ENCODE results near the gene PRKCA.

Gene PRKCA

DNA sequence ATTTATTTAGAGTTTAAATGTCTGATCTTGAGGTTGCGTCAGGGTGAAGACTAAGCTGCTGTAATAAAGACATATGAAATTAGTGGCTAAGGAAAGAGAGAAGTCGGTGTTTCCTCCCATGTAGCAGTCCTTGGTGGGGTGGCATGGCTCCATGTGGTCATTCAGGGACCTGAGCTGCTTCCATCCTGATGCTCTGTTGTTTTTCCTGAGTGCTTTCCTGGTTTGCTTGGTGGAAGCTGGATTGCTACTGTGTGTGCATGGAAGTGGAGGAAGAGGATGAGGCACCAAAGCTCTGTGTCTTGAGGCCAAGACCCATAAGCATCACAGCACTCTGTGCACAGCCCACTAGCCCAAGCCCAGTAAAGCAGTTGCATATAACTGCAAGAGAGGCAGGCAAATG lies 290.7 kb downstream of the PRKCA start:
- H3K4me3 ChIP-seq (ENCODE audit: low read depth, low read length) = no peak overlapping the region
- DNase-seq (ENCODE audit: low read depth) = no peak
- TF ChIP-seq POLR2A (IDR thresholded peaks at IDR 0.05; ENCODE audit: extremely low read depth, insufficient read length) (no peak), MAX (IDR thresholded peaks at IDR 0.05; ENCODE audit: low read depth, low read length) (no peak), MYC (IDR thresholded peaks at IDR 0.05; ENCODE audit: low read depth, low read length) (no peak)
- TF ChIP-seq, protein P1, sequence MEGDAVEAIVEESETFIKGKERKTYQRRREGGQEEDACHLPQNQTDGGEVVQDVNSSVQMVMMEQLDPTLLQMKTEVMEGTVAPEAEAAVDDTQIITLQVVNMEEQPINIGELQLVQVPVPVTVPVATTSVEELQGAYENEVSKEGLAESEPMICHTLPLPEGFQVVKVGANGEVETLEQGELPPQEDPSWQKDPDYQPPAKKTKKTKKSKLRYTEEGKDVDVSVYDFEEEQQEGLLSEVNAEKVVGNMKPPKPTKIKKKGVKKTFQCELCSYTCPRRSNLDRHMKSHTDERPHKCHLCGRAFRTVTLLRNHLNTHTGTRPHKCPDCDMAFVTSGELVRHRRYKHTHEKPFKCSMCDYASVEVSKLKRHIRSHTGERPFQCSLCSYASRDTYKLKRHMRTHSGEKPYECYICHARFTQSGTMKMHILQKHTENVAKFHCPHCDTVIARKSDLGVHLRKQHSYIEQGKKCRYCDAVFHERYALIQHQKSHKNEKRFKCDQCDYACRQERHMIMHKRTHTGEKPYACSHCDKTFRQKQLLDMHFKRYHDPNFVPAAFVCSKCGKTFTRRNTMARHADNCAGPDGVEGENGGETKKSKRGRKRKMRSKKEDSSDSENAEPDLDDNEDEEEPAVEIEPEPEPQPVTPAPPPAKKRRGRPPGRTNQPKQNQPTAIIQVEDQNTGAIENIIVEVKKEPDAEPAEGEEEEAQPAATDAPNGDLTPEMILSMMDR (IDR thresholded peaks at IDR 0.05; ENCODE audit: low read depth, low read length) = no peak

- TF ChIP-seq MAX (IDR thresholded peaks at IDR 0.05; ENCODE audit: low read depth, low read length) (no peak), MYC (IDR thresholded peaks at IDR 0.05; ENCODE audit: low read depth, low read length) (no peak), POLR2A (IDR thresholded peaks at IDR 0.05; ENCODE audit: extremely low read depth, insufficient read length) (no peak)
- TF ChIP-seq, protein P1 (IDR thresholded peaks at IDR 0.05; ENCODE audit: low read depth, low read length) = no peak
- H3K4me3 ChIP-seq (ENCODE audit: low read depth, low read length) = no peak overlapping the region
- DNase-seq (ENCODE audit: low read depth) = no peak
Observed at GRCh38 chr17:66595893-66596292, 293.5 kb downstream of the PRKCA start.

- no peak overlapping the region for H3K4me3 ChIP-seq (ENCODE audit: low read depth, low read length)
- no peak for DNase-seq (ENCODE audit: low read depth)
- TF ChIP-seq MAX (IDR thresholded peaks at IDR 0.05; ENCODE audit: low read depth, low read length) (no peak), MYC (IDR thresholded peaks at IDR 0.05; ENCODE audit: low read depth, low read length) (no peak), POLR2A (IDR thresholded peaks at IDR 0.05; ENCODE audit: extremely low read depth, insufficient read length) (no peak)
- TF ChIP-seq, protein P1 (IDR thresholded peaks at IDR 0.05; ENCODE audit: low read depth, low read length) = no peak
Observed at GRCh38 chr17:66602659-66603384, 300.4 kb downstream of the PRKCA start.

DNA sequence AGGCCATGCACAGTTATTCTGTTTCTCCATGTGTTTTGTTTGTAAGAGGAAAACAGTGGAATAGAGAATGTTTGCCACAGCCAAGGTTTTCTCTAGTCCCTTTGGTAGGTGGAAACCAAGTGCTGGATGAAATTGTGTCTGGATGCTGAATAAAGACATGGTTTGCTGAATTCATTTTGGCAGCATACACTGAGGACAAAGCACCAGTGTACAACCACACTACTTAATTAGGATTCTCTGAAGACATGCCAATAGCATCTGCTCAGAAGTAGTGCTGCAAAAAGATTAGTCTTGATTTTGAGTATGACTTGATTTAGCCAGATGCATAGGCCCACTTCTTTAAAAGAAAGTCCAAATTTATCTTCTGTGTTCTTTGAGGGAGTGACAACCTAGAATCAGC lies 302.0 kb downstream of the PRKCA start:
- DNase-seq (ENCODE audit: low read depth) = no peak
- TF ChIP-seq POLR2A (IDR thresholded peaks at IDR 0.05; ENCODE audit: extremely low read depth, insufficient read length) = no peak
- TF ChIP-seq MYC (IDR thresholded peaks at IDR 0.05; ENCODE audit: low read depth, low read length) = no peak
- TF ChIP-seq MAX (IDR thresholded peaks at IDR 0.05; ENCODE audit: low read depth, low read length) = no peak
- TF ChIP-seq, protein P1 (IDR thresholded peaks at IDR 0.05; ENCODE audit: low read depth, low read length) = no peak
- H3K4me3 ChIP-seq (ENCODE audit: low read depth, low read length) = no peak overlapping the region

GRCh38 chr17:66605541-66605940 lies 303.1 kb downstream of the PRKCA start:
- DNase-seq (ENCODE audit: low read depth) = no peak
- TF ChIP-seq MYC (IDR thresholded peaks at IDR 0.05; ENCODE audit: low read depth, low read length) (no peak), MAX (IDR thresholded peaks at IDR 0.05; ENCODE audit: low read depth, low read length) (no peak), POLR2A (IDR thresholded peaks at IDR 0.05; ENCODE audit: extremely low read depth, insufficient read length) (no peak)
- TF ChIP-seq, protein P1 (IDR thresholded peaks at IDR 0.05; ENCODE audit: low read depth, low read length) = no peak
- no peak overlapping the region for H3K4me3 ChIP-seq (ENCODE audit: low read depth, low read length)

Data from NB4 (cell line).